ENCODE results near the gene SERPINA7.

GRCh38 chrX:106042296-106042695 is 3.8 kb upstream of the SERPINA7 start:
- no peak for TF ChIP-seq REST (IDR thresholded peaks at IDR 0.05; ENCODE audit: low read depth)
- no peak for TF ChIP-seq TCF12 (IDR thresholded peaks at IDR 0.05; ENCODE audit: low read depth)
- no peak for TF ChIP-seq CEBPB (IDR thresholded peaks at IDR 0.05)
- no peak for TF ChIP-seq EP300 (IDR thresholded peaks at IDR 0.05; ENCODE audit: borderline replicate concordance)
- no peak for TF ChIP-seq RAD21 (IDR thresholded peaks at IDR 0.05; ENCODE audit: low read depth)
- TF ChIP-seq TAF1 (IDR thresholded peaks at IDR 0.05; ENCODE audit: low read depth), result no peak
- no peak for TF ChIP-seq FOXM1 (IDR thresholded peaks at IDR 0.05; ENCODE audit: borderline replicate concordance, low read depth)
- no peak for TF ChIP-seq MAX (IDR thresholded peaks at IDR 0.05)
- no peak for TF ChIP-seq ZBTB7A (IDR thresholded peaks at IDR 0.05; ENCODE audit: low read depth)
- no peak for TF ChIP-seq YY1 (IDR thresholded peaks at IDR 0.05; ENCODE audit: low read depth)
- TF ChIP-seq USF1 (IDR thresholded peaks at IDR 0.05), result no peak

Data from Ishikawa (cell line).